GM12801 (cell line): Measurements from ENCODE around the gene NPB.

Source experiments
- CTCF ChIP-seq: IDR thresholded peaks from one replicate; pipeline ENCODE4 v1.5.1; 2011; ENCODE audit warnings: control low read depth; ENCODE audit not compliant: insufficient read length; ENCODE audit errors: extremely low read depth

NPB gene

DNA sequence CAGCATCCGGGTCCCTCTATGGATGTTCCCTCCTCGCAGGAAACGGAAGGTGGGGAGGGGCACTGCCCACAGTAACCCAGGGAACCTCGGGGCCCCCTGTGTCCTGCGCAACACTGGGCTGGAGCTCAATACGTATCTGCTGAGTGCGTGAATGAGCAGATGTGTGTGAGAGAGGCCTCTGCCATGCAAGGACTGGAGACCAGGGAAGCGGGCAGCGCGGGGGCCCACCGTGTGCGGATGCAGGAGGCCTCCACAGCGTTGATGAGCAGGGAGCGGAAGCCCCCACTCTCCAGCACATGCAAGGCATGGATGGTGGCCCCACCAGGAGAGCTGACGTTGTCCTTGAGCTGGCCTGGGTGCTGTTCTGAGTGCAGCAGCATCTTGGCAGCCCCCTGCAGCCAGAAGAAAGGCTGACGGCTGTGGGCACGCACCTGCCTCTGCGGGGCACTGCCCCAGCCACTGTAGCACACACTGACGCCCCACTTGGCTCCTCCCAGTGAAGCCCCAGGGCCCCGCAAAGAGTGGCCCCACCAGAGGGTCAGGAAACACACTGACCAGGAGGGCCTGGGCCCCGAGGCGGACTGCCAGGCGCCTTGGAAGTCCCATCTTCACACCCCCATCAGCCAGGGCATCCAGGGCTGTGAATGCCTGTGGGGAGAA, 32.2 kb downstream of the NPB start:
- TF ChIP-seq CTCF: no peak

- no peak for TF ChIP-seq CTCF
Measured at GRCh38 chr17:81934850-81935708, 33.0 kb downstream of the NPB start.

- no peak for TF ChIP-seq CTCF
Measured at GRCh38 chr17:81935709-81936084, 33.7 kb downstream of the NPB start.

DNA sequence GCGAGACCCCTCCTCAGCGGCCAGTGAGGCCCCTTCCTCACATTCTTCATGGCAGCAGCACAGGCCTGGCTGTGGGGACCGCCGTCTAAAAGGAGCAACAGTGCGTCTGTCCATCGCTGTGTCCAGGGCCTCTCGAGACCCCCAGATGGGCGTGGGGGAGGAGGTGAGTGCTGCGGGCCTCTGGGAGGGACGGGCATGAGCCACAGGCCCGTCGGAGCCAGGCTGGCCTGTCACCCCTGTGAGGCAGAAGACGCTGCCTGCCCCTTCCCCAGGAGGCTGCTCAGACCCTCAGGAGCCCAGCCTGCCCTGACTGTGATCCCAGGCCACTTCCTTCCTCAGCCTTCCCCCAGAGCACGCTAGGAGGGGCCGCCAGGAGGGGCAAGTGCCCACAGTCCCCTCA, 37.2 kb downstream of the NPB start:
- no peak for TF ChIP-seq CTCF

DNA sequence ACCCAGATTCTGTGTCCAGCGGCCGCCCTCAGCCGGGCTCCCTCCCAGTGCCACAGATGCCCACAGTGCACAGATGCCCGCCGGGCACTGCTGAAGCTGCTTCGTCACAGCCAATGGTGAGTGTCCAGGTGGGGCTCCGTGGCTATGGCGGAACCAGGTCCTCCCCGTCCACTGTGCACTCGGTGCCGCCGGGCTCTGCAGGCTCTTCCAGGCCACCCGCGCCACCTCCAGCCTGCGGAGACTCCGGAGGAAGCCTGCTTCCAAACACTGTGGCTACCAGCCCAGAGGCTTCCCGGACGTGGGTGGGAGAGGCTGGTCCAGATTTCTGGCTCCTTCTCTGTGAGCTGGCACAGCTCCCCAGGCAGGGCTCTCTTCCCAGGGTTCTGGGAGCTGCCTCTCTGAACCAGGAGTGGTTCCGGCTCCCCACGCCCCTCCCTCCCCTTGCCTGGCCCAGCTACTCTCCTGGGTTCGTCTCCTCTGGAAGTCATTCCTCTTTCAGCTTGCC, 37.9 kb downstream of the NPB start:
- no peak for TF ChIP-seq CTCF

DNA sequence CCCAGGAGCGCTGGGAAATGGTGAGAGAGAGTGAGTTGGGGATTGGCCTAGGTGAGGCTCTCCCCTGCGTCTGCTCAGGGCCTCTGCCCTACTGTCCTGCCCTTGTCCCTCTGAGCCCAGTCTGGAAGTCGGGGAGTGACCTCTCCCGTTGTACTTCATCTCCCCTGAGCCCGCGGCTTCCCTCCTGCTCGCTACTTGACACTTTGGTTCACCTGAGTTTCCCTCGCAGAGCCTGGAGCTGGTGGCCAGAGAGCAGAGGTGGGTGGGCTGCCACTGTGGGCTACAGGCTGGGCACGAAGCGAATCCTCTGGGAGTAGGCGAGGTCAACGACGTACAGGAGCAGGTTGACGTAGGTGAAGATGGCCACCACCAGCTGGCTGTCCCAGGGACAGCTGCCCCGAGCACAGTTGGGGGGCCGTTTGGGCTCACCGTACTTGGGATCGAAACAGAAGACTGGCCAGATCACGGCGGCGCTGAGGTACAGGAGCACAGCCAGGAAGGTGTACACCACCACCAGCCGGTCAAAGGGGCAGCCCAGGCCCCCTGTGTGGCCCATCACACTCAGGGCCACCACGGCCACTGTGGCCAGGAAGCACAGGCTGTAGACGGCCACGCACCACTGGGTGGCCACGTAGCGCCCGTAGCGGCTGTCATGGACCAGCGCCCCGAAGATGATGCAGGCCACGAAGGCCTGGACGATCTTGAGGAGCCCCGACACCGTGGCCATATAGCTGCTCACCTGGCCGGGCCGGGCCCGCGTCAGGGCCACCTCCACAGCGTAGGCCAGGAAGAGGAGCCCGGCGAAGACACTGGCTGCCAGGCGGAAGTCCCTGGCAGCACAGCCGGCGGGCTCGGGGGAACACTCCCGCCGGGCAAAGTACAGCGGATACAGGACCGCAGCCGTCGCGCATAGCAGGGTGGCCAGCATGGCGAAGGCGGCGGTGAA, 38.8 kb downstream of the NPB start:
- no peak for TF ChIP-seq CTCF

GRCh38 chr17:81941484-81942166, 39.6 kb downstream of the NPB start:
- no peak for TF ChIP-seq CTCF
